Natural killer cell (primary cell): Measurements from ENCODE around the gene SLCO4A1. TPM values are rescaled to one million over a fixed set of nuclear protein-coding genes. Genes with fewer than 3 reads are reported as not detected.

ENCODE experiments used
- ATAC-seq, 3 donors: fragments of 150-1000 bp in 2 of 3; fragments of 200-7000 bp in 1 of 3; cut with Tn5 transposase; 1 replicate in 1 of 3; 2 replicates in 2 of 3; pipeline ENCODE4 v1.10.0; 2021; ENCODE audit warnings: mild to moderate bottlenecking in 2 of 3, moderate library complexity in 2 of 3
- DNase-seq, 2 donors: peaks; one replicate each; pipeline versions ENCODE4 v3.0.0 to v3.0.0-alpha.2; 2013 to 2021; ENCODE audit warnings: mixed read lengths in 1 of 2
- H3K27ac ChIP-seq: one replicate; pipeline ENCODE4 v1.5.1; 2013; ENCODE audit warnings: mild to moderate bottlenecking, low read length
- H3K27me3 ChIP-seq: one replicate; pipeline ENCODE4 v1.6.1; 2013; ENCODE audit warnings: low read length; ENCODE audit not compliant: control insufficient read depth, insufficient read depth
- H3K36me3 ChIP-seq: one replicate; pipeline ENCODE4 v1.6.1; 2013; ENCODE audit warnings: low read length; ENCODE audit not compliant: control insufficient read depth, insufficient read depth
- H3K4me1 ChIP-seq: one replicate; pipeline ENCODE4 v1.6.1; 2013; ENCODE audit warnings: low read length; ENCODE audit not compliant: control insufficient read depth, insufficient read depth
- H3K4me3 ChIP-seq: one replicate; pipeline ENCODE4 v1.5.1; 2013; ENCODE audit warnings: low read length
- H3K9me3 ChIP-seq: one replicate; pipeline ENCODE4 v1.6.1; 2013; ENCODE audit warnings: low read length; ENCODE audit not compliant: control insufficient read depth, insufficient read depth
- H3K27ac Mint-ChIP-seq, 2 donors: one replicate each; pipeline ENCODE4 v1.8.0; 2022; ENCODE audit warnings: mild to moderate bottlenecking in 2 of 2, mixed read lengths in 2 of 2, moderate library complexity in 1 of 2
- H3K27me3 Mint-ChIP-seq, 2 donors: one replicate each; pipeline ENCODE4 v1.8.0; 2022; ENCODE audit warnings: low read depth in 2 of 2, mixed read lengths in 2 of 2
- H3K36me3 Mint-ChIP-seq: one replicate; pipeline ENCODE4 v1.8.0; 2022; ENCODE audit warnings: mixed read lengths
- H3K4me1 Mint-ChIP-seq, 2 donors: one replicate each; pipeline ENCODE4 v1.8.0; 2022; ENCODE audit warnings: mixed read lengths in 2 of 2
- H3K4me3 Mint-ChIP-seq: one replicate; pipeline ENCODE4 v1.8.0; 2022; ENCODE audit warnings: mild to moderate bottlenecking, moderate library complexity, mixed read lengths
- H3K9me3 Mint-ChIP-seq, 2 donors: one replicate each; pipeline ENCODE4 v1.8.0; 2022; ENCODE audit warnings: mixed read lengths in 2 of 2
- CTCF ChIP-seq: fragments of 200-600 bp; IDR thresholded peaks from one replicate; pipeline ENCODE4 v1.8.0; 2022; ENCODE audit warnings: antibody characterized with exemption
- WGBS: methylation state at CpG from one replicate; pipeline ENCODE4 v1.1.7; 2013; ENCODE audit warnings: missing lambda C conversion rate; ENCODE audit not compliant: insufficient coverage; 5-methylcytosine and 5-hydroxymethylcytosine counted together
- intact Hi-C: fragments of 100-400 bp; cut with micrococcal nuclease; formaldehyde crosslinking; loops from one replicate; pipeline ENCODE4 v1.14.2; 2022
- total RNA-seq, 4 donors: library from RNA; stranded (reverse); fragments of 120-200 nt in 1 of 4; gene quantifications; one replicate each; pipeline versions ENCODE4 v1.2.3 to v1.2.4, GENCODE V29; 2013 to 2022

SLCO4A1 gene
- total RNA-seq, 3 donors from 2014 or later (not counting 1 experiment from before 2014, with no cell fraction given), result 0.59 to 1.4 (median 1.1) TPM

- intact Hi-C loops, result no loop called here
- no peaks in the 10 kb centered on the region for H3K9me3 ChIP-seq
- H3K9me3 Mint-ChIP-seq, result no peaks in the 10 kb centered on the region
- WGBS, result 95% methylated on average over 37 of the region's 37 CpGs
- no peak overlapping the region for H3K4me3 ChIP-seq
- no peak for TF ChIP-seq CTCF
- H3K36me3 ChIP-seq, result no peaks in the 10 kb centered on the region
- DNase-seq, result no peak
- ATAC-seq, result no peak
- no peaks in the 10 kb centered on the region for H3K27me3 ChIP-seq
- H3K36me3 Mint-ChIP-seq, result no peaks in the 10 kb centered on the region
- H3K27ac Mint-ChIP-seq, result no peak overlapping the region
- peaks cover 18% of the 10 kb centered on the region for H3K4me1 ChIP-seq
- H3K27ac ChIP-seq, result no peak overlapping the region
- no peak overlapping the region for H3K4me3 Mint-ChIP-seq
- H3K4me1 Mint-ChIP-seq, result peaks cover 6 to 7% of the 10 kb centered on the region in 2 donors
- no peaks in the 10 kb centered on the region for H3K27me3 Mint-ChIP-seq
Measured at GRCh38 chr20:62656919-62657588, 14.8 kb downstream of the SLCO4A1 start.

- Histone ChIP-seq H3K9me3 (no peaks in the 10 kb centered on the region), H3K27me3 (no peaks in the 10 kb centered on the region), H3K4me1 (peaks cover 13% of the 10 kb centered on the region), H3K36me3 (no peaks in the 10 kb centered on the region), H3K4me3 (no peak overlapping the region), H3K27ac (no peak overlapping the region)
- Mint-ChIP-seq H3K36me3 (no peaks in the 10 kb centered on the region), H3K27ac (no peak overlapping the region), H3K4me3 (no peak overlapping the region), H3K9me3 (no peaks in the 10 kb centered on the region), H3K27me3 (no peaks in the 10 kb centered on the region), H3K4me1 (peaks cover 1 to 2% of the 10 kb centered on the region in 2 donors)
- WGBS, result 97% methylated on average over 7 of the region's 7 CpGs
- intact Hi-C loops, result no loop called here
- ATAC-seq (no peak), DNase-seq (no peak)
- no peak for TF ChIP-seq CTCF
Measured at GRCh38 chr20:62657589-62657942, 15.3 kb downstream of the SLCO4A1 start.

- WGBS, result 92% methylated on average over 19 of the region's 19 CpGs
- no peaks in the 10 kb centered on the region for H3K27me3 Mint-ChIP-seq
- no peak for TF ChIP-seq CTCF
- intact Hi-C loops, result no loop called here
- Histone ChIP-seq H3K36me3 (no peaks in the 10 kb centered on the region), H3K27ac (no peak overlapping the region), H3K4me1 (peaks cover 9% of the 10 kb centered on the region), H3K4me3 (no peak overlapping the region), H3K9me3 (no peaks in the 10 kb centered on the region), H3K27me3 (no peaks in the 10 kb centered on the region)
- no peak overlapping the region for H3K4me3 Mint-ChIP-seq
- ATAC-seq, result no peak
- no peak for DNase-seq
- no peak overlapping the region for H3K27ac Mint-ChIP-seq
- no peaks in the 10 kb centered on the region for H3K4me1 Mint-ChIP-seq
- no peaks in the 10 kb centered on the region for H3K9me3 Mint-ChIP-seq
- no peaks in the 10 kb centered on the region for H3K36me3 Mint-ChIP-seq
Measured at GRCh38 chr20:62657956-62658355, 15.7 kb downstream of the SLCO4A1 start.

- 87% methylated on average over 25 of the region's 25 CpGs for WGBS
- H3K9me3 ChIP-seq, result no peaks in the 10 kb centered on the region
- H3K4me1 ChIP-seq, result peaks cover 4% of the 10 kb centered on the region
- no peaks in the 10 kb centered on the region for H3K36me3 ChIP-seq
- TF ChIP-seq CTCF, result no peak
- ATAC-seq (no peak), DNase-seq (no peak)
- Mint-ChIP-seq H3K36me3 (no peaks in the 10 kb centered on the region), H3K4me3 (no peak overlapping the region), H3K27me3 (no peaks in the 10 kb centered on the region), H3K4me1 (no peaks in the 10 kb centered on the region), H3K27ac (no peak overlapping the region), H3K9me3 (no peaks in the 10 kb centered on the region)
- no peaks in the 10 kb centered on the region for H3K27me3 ChIP-seq
- H3K4me3 ChIP-seq, result no peak overlapping the region
- H3K27ac ChIP-seq, result no peak overlapping the region
- intact Hi-C loops, result no loop called here
Measured at GRCh38 chr20:62658593-62659178, 16.4 kb downstream of the SLCO4A1 start.
